OCI-LY3 (cell line): ENCODE results near the gene CPAMD8.

Source experiments
- CTCF ChIP-seq: fragments of 200-600, 300-600 bp; sonication (generic); IDR thresholded peaks from 2 replicates; pipeline ENCODE4 v1.5.1; 2014; ENCODE audit warnings: antibody characterized with exemption, low read length, low read depth
- EZH2phosphoT487 ChIP-seq: fragments of 200-600 bp; shearing (Covaris generic); IDR thresholded peaks from 2 replicates; pipeline ENCODE4 v1.6.1; 2018; ENCODE audit warnings: antibody characterized with exemption, mixed run types, low read depth

GRCh38 chr19:16862826-16863415, 163.7 kb downstream of the CPAMD8 start:
- TF ChIP-seq CTCF (no peak), EZH2phosphoT487 (no peak)
